ENCODE results near the gene PRKAR1B.

Gene PRKAR1B

GRCh38 chr7:601595-602340 is 125.3 kb downstream of the PRKAR1B start:
- DNase-seq (ENCODE audit: low spot score) = no peak

DNA sequence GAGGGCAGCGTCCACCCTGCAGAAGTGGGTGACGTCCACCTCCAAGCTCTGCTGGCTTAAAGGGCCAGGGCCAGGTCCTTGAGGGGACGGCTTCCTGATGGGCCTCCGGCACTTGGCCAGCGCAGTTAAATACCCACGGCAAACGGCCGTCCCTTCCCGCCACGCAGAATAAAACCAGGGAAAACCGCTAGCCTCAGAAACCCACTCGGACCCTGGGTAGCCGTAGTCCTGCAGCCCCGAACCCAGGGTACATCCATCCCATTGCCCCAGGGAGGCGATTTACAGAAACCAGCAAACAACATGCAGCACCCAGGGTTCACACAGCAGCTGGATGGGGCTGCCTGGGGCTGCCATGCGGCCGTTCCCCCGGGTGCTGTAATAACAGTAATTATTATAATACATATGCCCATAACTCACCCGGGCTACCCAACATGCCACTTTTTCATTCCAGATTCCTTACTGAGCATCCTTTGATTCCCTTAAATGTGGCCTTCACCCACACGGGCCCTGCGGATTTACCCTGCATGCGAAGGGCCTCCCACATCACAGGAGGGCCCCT is 126.0 kb downstream of the PRKAR1B start:
- no peak for DNase-seq (ENCODE audit: low spot score)

- no peak for DNase-seq (ENCODE audit: low spot score)
Observed at GRCh38 chr7:600149-601035, 126.7 kb downstream of the PRKAR1B start.

DNA sequence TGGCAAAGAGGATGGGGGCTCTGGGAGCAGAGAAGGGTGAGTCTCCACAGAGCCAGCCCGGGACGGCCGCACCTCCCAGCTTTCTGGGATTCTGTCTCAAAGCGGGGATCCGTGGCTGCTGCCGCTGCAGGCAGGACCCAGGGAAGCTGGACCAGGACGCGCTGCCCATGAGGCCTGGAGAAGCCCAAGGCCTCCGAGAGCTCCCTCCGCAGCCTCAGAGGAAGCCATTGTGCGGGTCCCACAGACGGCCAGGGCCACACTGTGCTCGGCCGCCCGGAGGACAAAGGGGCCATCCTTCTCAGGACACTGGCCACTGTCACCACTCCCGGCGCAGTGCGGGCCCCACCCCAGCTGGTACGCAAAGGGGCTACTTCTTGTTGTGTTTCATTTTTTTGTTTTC is 128.2 kb downstream of the PRKAR1B start:
- no peak for DNase-seq (ENCODE audit: low spot score)

GRCh38 chr7:597348-598178 is 129.5 kb downstream of the PRKAR1B start:
- no peak for DNase-seq (ENCODE audit: low spot score)

DNA sequence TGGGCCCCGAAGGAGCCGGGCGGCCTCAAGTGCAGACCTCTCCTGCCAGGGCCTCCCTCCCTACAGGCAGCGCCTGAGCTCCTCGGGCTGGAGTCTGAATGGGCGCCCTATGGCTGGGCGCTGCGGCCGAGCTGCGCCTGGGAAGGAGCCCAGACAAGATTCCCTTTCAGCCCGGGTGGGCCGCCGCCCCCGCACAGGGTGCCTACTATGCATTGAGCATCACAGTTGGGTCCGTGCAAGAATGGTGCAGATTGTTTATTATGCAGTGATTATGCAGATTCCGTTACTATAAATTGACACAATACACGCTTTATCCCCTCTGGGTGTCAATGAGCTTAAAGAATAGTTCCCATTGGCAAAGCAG is 130.3 kb downstream of the PRKAR1B start:
- DNase-seq (ENCODE audit: low spot score) = no peak

DNA sequence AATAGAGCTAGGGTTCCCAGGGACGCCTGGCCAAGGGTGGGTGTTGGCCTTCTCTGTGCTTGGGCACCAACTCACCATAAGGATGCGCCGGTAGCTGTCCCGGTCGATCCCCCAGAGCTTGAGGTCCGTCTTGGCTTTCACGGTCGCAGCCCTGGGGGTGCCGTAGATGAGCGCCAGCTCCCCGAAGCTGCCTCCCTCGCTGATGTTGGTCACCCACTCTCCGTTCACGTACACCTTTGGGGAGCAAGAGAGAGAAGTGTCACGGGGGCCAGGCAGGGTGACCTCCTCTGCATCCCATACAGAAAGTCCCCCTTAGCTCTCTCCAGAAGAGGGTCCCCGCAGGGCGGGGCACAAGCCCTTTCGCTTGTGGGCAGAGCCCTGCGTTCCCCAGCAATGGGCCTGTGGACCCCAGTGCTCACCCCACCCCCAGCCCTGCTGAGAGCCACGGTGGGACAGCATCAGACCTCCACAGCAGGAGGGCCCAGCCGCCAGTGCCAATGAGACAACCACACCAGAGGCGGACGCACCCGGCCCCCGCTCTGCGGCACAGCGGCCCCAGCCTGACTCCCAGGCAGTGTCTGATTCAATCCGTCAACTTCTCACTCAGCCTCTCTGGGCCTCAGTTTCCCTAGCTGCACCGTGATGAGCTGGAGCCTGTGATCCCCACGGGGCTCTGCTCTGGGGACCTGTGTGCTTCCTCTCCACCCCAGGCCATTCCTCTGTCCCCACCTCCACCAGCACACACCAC is 130.8 kb downstream of the PRKAR1B start:
- no peak for DNase-seq (ENCODE audit: low spot score)

- no peak for DNase-seq (ENCODE audit: low spot score)
Observed at GRCh38 chr7:595621-596010, 131.5 kb downstream of the PRKAR1B start.

DNA sequence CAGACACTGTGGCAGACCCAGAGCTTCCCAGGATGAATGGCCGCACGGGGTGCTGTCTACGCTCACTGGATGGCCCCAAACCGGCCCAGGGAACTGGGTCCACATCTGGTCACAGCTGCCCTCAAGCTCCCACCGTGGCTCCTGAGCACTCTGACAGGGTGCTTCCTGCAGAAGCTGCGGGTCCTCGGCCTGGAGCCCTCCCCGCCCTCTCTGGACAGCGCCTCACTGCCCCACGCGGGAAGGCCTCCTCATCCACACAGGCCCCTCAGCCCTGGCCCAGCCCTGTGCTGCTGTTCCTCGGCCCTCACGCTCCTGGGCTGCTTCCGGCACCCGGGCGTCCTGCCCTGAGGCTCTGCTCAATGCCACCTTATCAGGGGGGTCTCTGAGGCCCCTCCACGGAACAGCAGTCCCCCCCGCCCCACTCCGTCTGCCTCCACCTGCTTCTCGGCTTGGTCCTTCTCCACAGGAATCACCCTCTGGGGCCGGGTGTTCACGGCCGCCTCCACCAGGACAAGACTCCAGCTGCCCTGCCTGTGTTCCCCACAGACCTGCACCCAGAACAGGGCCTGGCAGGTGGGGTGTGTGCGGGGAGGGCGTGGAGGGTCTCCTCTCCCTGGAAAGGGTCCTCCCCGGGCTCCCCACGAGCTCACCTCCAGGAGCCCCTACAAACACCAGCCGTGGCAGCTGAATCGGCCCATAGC is 132.0 kb downstream of the PRKAR1B start:
- DNase-seq (ENCODE audit: low spot score) = no peak

GRCh38 chr7:594212-594913 is 132.7 kb downstream of the PRKAR1B start:
- DNase-seq (ENCODE audit: low spot score) = no peak

- no peak for DNase-seq (ENCODE audit: low spot score)
Observed at GRCh38 chr7:593324-594115, 133.6 kb downstream of the PRKAR1B start.

DNA sequence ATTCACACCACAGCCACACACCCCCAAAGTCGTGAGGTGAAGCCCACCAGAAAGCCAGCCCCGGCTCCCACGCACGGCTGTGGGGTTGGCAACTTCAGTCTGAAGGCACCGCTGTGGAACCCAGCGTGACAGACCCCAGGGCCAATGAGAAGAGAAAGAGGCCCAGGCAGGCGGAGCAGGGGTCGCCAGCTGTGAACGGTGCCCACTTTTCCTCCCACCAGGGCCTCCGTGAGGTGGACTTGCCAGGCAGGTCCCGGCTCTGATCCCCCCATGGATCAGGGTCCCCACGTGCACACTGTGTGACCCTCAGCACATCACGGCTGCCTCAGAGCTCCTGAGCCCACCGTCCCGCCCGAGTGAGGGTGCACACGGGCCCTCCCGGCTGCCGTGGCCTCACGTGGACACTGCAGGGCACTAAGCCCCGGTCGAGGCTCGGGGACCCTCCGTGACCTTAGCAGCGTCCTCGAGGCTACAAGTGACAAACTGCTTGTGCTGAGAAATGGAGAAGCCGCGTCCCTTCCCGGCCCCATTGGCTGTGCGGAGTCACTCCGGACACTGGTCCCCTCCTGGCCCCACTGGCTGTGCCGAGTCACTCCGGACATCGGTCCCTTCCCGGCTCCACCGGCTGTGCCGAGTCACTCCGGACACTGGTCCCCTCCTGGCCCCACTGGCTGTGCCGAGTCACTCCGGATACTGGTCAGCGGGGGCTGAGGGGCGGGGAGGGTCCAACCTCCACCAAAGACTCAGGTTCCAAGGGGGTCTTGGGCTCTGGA is 135.0 kb downstream of the PRKAR1B start:
- DNase-seq (ENCODE audit: low spot score) = no peak

DNA sequence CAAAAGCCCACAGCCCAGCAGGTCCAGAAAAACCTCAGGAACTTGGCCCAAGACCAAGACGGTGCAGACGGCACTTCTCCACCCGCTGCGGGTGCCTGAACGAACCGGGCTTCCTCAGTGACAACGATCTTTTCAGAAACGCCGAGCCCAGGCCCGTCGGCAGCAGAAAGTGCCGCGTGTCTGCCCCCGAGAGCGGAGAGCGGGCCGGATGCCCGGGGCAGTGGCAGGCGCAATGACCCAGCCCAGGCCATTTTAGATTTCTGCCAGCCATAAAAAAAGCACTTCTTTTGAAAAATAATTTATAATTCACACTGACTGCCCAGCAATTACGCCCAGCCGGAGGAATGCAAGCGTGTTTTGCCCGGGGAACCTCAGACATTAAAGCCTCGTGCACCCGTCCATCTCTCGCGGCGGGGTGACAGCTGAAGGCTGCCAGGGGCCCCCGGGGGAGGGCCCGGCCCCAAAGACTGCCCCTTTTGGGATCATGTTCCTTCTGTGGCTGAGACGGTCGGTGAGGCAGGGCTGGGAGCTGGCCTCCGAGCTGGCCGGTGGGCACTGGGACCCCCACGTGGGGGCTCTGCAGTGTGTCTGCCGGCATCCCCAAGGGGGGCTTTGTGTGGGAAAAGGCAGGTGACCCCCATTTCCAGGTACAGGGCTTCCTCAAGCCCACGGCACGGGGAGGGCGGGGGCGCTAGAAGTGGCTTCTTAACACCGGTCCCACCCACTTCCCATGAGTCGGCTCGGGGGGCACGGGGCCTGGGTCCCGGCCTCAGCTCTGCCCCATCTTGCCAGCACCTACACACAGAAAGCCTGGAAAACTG is 136.1 kb downstream of the PRKAR1B start:
- DNase-seq (ENCODE audit: low spot score) = no peak

- DNase-seq (ENCODE audit: low spot score) = no peak
Observed at GRCh38 chr7:589781-590575, 137.1 kb downstream of the PRKAR1B start.

DNA sequence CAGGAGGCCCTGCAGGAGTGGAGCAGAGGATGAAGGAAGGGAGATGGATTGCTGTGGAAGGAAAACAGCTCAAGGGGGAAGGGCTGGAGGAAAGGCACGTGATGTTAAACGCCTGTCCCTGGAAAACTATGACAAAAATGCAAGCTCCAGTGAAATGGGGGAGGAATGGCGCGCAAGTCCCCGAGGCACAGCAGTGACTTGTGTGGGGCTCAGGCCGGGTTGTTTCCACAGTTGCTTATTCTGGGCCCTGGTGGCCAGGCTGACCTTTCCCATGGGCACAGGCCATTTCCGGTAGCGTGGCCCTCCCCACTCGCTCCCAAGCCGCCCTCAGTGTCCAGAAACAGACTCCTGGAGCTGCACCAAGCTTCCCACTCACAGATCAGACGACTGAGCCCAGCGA is 139.3 kb downstream of the PRKAR1B start:
- DNase-seq (ENCODE audit: low spot score) = no peak

DNA sequence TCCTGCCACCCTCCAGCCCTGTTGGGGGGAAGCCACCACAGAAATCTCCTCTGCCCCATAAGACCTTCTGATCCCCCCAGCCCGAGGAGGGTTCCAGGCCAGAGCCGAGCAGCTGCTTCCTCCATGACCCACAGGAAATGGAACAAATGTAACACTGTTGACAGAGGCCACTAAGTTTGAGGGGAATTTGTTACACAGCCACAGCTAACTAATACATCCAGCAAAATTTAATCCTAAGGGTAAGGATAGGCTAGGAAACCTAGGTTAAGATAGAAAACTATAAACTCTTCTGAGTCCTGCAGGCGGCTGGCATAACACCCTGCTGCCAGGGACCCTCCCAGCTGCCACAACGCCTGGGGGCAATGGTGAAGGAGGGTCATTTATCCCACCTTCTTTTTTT is 140.6 kb downstream of the PRKAR1B start:
- no peak for DNase-seq (ENCODE audit: low spot score)

GRCh38 chr7:585873-586272 is 141.2 kb downstream of the PRKAR1B start:
- DNase-seq (ENCODE audit: low spot score) = no peak

Data from HuH-7.5 (cell line).